K562 (cell line): ENCODE results near the gene ZNF652. TPM values are rescaled to one million over a fixed set of nuclear protein-coding genes. Genes with fewer than 3 reads are reported as not detected.
A peak's percentile ranks its signal among the peaks of the same experiment; 100 is the strongest.

ENCODE experiments used
- DPF2 ChIP-seq: fragments of 450-650 bp; IDR thresholded peaks from 2 replicates; pipeline ENCODE4 v1.6.1; 2016
- HMG20B ChIP-seq: fragments of 250-450 bp; sonication (Bioruptor Pico); IDR thresholded peaks from 2 replicates; pipeline ENCODE4 v1.5.0; 2021; ENCODE audit warnings: mild to moderate bottlenecking
- MAFG ChIP-seq: fragments of 450-650 bp; conservative IDR thresholded peaks from 2 replicates; pipeline ENCODE4 v1.6.1; 2016; ENCODE audit warnings: missing genetic modification characterization, missing compliant biosample characterization
- NFE2 ChIP-seq: IDR thresholded peaks from 2 replicates; pipeline ENCODE4 v1.6.1; 2014; ENCODE audit warnings: antibody characterized with exemption, low read depth
- NFE2L1 ChIP-seq: fragments of 450-650 bp; IDR thresholded peaks from 2 replicates; pipeline ENCODE4 v1.6.1; 2016; ENCODE audit warnings: missing genetic modification characterization, low read depth, mild to moderate bottlenecking, missing compliant biosample characterization, moderate library complexity, borderline replicate concordance
- NR3C1 ChIP-seq: sonication (generic); formaldehyde crosslinking; IDR thresholded peaks from 2 replicates; pipeline ENCODE4 v1.8.1; 2022; ENCODE audit warnings: missing genetic modification reagents
- POLR2AphosphoS2 ChIP-seq: IDR thresholded peaks from 2 replicates; pipeline ENCODE4 v1.6.1; 2012; ENCODE audit warnings: low read length, improper control_type of control experiment
- RBM34 ChIP-seq: fragments of 200-400 bp; formaldehyde crosslinking; IDR thresholded peaks from 2 replicates; pipeline ENCODE4 v1.6.1; 2018; ENCODE audit warnings: low read length, borderline replicate concordance; ENCODE audit not compliant: insufficient read depth
- SMARCA4 ChIP-seq: fragments of 450-650 bp; IDR thresholded peaks from 2 replicates; pipeline ENCODE4 v1.6.1; 2016
- SPI1 ChIP-seq: IDR thresholded peaks from 2 replicates; pipeline ENCODE4 v1.6.1; 2011; ENCODE audit warnings: low read depth, low read length, control low read depth, borderline replicate concordance
- TBL1XR1 ChIP-seq, 2 experiments: IDR thresholded peaks; 2 replicates each; pipeline ENCODE4 v1.6.1; 2012; ENCODE audit warnings: improper control_type of control experiment in 2 of 2, low read length in 2 of 2, mild to moderate bottlenecking in 1 of 2
- TBP ChIP-seq: optimal IDR thresholded peaks from 2 replicates; pipeline ENCODE3; 2011; ENCODE audit warnings: low read depth, low read length, improper control_type of control experiment
- ZNF384 ChIP-seq: IDR thresholded peaks from 2 replicates; pipeline ENCODE4 v1.6.1; 2012; ENCODE audit warnings: low read depth, low read length, improper control_type of control experiment
- polyA plus RNA-seq, 8 experiments: library from polyadenylated mRNA; depleted of rRNA in 4 of 8; stranded (reverse) in 5 of 8; unstranded in 3 of 8; fragments of >200 nt; fragmentation: Nextera tagmentation in 2 of 8; fragmentation: Illumina TruSeq in 1 of 8; extraction: Ambion mirVana in 2 of 8; extraction: Trizol in 1 of 8; gene quantifications; 2 replicates each; pipeline versions ENCODE4 v1.2.1 to v1.2.3, GENCODE V29; 2011 to 2014; ENCODE audit warnings: inconsistent platforms in 1 of 8, missing spikeins in 1 of 8
- total RNA-seq, 7 experiments: library from RNA; depleted of rRNA in 6 of 7; stranded (reverse); fragments of >200 nt in 6 of 7; fragmentation: Illumina TruSeq in 2 of 7; extraction: Trizol in 2 of 7; gene quantifications; 2 replicates each; pipeline versions ENCODE4 v1.2.1 to v1.2.3, GENCODE V29; 2011 to 2021; ENCODE audit warnings: low replicate concordance in 1 of 7
- TF ChIP-seq, protein P1 (sequence below): sonication (generic); formaldehyde crosslinking; IDR thresholded peaks from 2 replicates; pipeline ENCODE4 v1.8.0; 2023; ENCODE audit warnings: missing genetic modification reagents, mild to moderate bottlenecking, borderline replicate concordance
- TF ChIP-seq, protein P2 (sequence below), 2 experiments: fragments of 450-650 bp in 1 of 2; sonication (generic) in 1 of 2; formaldehyde crosslinking in 1 of 2; IDR thresholded peaks; 2 replicates each; pipeline versions ENCODE4 v1.7.1 to v1.9.0; 2016 to 2022; ENCODE audit warnings: inconsistent platforms in 1 of 2, mild to moderate bottlenecking in 1 of 2, missing genetic modification reagents in 1 of 2

The ZNF652 gene
- total and polyA plus RNA-seq, 9 of the 15 experiments (the other 6 are each of a cell fraction or from before 2014, with no cell fraction given), result 5.1 to 15.5 (median 7.8) TPM

DNA sequence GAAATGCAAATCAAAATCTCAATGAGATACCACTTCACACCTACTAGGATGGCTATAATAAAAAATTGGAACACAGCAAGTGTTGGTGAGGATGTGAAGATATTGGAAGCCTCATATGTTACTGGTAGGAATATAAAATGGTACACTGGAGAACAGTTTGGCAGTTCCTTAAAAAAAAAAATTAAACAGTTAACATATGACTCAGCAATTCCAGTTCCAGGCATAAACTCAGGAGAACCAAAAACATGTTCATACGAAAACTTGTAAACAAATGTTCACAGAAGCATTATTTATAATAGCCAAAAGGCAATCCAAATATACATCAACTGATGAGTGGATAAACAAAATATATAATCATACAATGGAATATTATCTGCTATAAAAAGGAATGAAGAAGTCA, 28.2 kb downstream of the ZNF652 start (continued):
- TF ChIP-seq ZNF384 (peak; percentile 26; the same call in 1 of the 2 replicates), RBM34 (no peak), SPI1 (peak; percentile 23; the same call in 1 of the 2 replicates), NFE2 (peak; percentile 90), MAFG (peak; percentile 98), NFE2L1 (peak; percentile 92), TBL1XR1 (IDR thresholded peaks at IDR 0.05; ENCODE audit: low read length in 2 of 2) (no peak), NR3C1 (no peak), DPF2 (peak; percentile 28; the same call in 1 of the 2 replicates), HMG20B (no peak), TBP (no peak), POLR2AphosphoS2 (no peak), SMARCA4 (peak; percentile 54; the same call in 1 of the 2 replicates)
- TF ChIP-seq, protein P1, sequence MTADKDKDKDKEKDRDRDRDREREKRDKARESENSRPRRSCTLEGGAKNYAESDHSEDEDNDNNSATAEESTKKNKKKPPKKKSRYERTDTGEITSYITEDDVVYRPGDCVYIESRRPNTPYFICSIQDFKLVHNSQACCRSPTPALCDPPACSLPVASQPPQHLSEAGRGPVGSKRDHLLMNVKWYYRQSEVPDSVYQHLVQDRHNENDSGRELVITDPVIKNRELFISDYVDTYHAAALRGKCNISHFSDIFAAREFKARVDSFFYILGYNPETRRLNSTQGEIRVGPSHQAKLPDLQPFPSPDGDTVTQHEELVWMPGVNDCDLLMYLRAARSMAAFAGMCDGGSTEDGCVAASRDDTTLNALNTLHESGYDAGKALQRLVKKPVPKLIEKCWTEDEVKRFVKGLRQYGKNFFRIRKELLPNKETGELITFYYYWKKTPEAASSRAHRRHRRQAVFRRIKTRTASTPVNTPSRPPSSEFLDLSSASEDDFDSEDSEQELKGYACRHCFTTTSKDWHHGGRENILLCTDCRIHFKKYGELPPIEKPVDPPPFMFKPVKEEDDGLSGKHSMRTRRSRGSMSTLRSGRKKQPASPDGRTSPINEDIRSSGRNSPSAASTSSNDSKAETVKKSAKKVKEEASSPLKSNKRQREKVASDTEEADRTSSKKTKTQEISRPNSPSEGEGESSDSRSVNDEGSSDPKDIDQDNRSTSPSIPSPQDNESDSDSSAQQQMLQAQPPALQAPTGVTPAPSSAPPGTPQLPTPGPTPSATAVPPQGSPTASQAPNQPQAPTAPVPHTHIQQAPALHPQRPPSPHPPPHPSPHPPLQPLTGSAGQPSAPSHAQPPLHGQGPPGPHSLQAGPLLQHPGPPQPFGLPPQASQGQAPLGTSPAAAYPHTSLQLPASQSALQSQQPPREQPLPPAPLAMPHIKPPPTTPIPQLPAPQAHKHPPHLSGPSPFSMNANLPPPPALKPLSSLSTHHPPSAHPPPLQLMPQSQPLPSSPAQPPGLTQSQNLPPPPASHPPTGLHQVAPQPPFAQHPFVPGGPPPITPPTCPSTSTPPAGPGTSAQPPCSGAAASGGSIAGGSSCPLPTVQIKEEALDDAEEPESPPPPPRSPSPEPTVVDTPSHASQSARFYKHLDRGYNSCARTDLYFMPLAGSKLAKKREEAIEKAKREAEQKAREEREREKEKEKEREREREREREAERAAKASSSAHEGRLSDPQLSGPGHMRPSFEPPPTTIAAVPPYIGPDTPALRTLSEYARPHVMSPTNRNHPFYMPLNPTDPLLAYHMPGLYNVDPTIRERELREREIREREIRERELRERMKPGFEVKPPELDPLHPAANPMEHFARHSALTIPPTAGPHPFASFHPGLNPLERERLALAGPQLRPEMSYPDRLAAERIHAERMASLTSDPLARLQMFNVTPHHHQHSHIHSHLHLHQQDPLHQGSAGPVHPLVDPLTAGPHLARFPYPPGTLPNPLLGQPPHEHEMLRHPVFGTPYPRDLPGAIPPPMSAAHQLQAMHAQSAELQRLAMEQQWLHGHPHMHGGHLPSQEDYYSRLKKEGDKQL (CRISPR knock-in tag), result no peak
- TF ChIP-seq, protein P2, sequence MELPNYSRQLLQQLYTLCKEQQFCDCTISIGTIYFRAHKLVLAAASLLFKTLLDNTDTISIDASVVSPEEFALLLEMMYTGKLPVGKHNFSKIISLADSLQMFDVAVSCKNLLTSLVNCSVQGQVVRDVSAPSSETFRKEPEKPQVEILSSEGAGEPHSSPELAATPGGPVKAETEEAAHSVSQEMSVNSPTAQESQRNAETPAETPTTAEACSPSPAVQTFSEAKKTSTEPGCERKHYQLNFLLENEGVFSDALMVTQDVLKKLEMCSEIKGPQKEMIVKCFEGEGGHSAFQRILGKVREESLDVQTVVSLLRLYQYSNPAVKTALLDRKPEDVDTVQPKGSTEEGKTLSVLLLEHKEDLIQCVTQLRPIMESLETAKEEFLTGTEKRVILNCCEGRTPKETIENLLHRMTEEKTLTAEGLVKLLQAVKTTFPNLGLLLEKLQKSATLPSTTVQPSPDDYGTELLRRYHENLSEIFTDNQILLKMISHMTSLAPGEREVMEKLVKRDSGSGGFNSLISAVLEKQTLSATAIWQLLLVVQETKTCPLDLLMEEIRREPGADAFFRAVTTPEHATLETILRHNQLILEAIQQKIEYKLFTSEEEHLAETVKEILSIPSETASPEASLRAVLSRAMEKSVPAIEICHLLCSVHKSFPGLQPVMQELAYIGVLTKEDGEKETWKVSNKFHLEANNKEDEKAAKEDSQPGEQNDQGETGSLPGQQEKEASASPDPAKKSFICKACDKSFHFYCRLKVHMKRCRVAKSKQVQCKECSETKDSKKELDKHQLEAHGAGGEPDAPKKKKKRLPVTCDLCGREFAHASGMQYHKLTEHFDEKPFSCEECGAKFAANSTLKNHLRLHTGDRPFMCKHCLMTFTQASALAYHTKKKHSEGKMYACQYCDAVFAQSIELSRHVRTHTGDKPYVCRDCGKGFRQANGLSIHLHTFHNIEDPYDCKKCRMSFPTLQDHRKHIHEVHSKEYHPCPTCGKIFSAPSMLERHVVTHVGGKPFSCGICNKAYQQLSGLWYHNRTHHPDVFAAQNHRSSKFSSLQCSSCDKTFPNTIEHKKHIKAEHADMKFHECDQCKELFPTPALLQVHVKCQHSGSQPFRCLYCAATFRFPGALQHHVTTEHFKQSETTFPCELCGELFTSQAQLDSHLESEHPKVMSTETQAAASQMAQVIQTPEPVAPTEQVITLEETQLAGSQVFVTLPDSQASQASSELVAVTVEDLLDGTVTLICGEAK (IDR thresholded peaks at IDR 0.05), result no peak
- TF ChIP-seq, protein P2 (CRISPR knock-in tag; IDR thresholded peaks at IDR 0.05), result no peak
